ENCODE data around the gene ADCK1.

DNA sequence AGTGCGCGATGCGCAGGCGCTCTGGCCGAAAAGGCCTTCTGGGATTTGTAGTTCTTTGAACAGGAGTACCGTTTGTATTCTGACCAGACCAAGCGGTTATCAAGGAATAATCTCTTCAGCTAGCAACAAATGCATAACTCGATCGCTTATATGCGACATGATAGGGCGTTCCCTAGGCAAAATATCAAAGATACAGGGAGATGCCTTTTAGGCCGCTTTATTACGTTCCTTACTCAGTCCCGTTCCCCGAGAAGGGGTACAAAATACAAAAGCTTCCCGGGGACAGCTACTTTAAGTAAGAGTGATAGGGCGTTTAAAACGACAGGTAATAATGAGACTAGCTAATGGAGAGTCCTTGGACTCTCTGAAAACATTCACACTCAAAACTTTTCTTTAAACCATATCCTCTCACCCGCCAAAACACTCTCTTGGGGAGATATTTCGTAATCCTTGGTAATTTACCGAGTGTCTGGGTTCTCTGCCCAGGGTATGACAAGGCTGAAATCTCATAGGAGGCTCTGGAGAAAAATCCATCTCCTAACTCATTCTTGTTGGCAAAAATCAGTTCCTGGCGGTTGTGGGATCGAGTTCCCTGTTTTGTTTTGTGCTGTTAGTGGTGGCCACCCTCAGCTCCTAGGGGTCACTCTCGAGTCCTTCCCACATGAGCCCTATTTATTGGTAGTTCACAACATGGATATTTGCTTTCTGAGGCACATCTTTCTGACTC is 38.5 kb upstream of the ADCK1 start:
- TF ChIP-seq EZH2 (IDR thresholded peaks at IDR 0.05; ENCODE audit: insufficient read depth, poor library complexity, severe bottlenecking) (no peak), EZH2phosphoT487 (IDR thresholded peaks at IDR 0.05; ENCODE audit: insufficient read depth, low read depth) (no peak)

All from GM23248 (cell line).